Measurements from ENCODE around the gene CREM.

Gene CREM

DNA sequence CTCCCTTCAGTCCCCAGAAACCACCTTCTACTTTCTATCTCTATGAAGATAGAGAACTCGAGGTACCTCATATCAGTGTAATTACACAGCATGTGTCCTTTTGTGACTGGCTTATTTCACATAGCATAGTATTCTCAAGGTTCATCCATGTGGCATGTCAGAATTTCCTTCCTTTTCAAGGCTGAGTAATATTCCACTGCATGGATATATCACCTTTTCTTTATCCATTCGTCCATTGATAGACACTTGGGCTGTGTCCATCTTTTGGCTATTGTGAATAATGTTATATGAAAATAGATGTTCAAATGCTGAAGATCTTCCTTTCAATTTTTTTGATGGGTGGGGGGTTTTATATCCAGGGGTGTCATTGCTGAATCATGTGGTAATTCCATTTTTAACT, 117.9 kb downstream of the CREM start:
- Histone ChIP-seq H3K79me2 (ENCODE audit: insufficient read depth, low read length) (no peaks in the 10 kb centered on the region), H3K4me1 (ENCODE audit: insufficient read depth, low read length, poor library complexity, severe bottlenecking) (no peaks in the 10 kb centered on the region)

DNA sequence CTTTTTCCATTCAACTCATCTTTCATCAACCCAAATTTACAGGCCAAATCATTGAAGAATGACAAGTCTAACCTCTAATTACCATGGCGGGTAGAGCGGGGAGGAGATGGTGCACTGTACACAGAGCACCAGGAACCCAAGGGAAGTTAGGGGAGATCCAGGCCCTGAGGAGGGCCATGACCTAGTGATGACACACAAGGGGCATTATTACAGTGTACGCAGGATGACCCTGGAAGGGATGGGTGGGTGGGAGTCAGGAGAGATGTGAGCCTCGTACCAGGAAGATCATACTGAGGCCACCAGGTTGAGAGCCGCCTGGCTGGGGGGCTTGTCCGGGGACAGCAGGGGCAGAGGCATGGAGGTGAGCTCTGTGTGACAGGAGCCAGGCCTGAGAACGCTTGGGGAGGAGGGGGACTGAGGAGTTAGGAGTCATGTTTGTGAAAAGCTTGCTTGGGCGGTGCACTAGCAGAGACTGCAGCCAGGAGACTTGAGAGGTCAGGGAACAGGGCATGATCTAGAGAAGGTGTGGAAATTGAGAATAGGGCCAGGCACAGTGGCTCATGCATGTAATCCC, 120.2 kb downstream of the CREM start:
- Histone ChIP-seq H3K4me1 (ENCODE audit: insufficient read depth, low read length, poor library complexity, severe bottlenecking) (no peaks in the 10 kb centered on the region), H3K9ac (ENCODE audit: low read depth, low read length, poor library complexity, severe bottlenecking) (no peak overlapping the region), H4K20me1 (ENCODE audit: insufficient read depth, low read length, poor library complexity, severe bottlenecking) (no peaks in the 10 kb centered on the region), H3K9me3 (ENCODE audit: insufficient read depth, low read depth, low read length) (no peaks in the 10 kb centered on the region), H3K27me3 (ENCODE audit: insufficient read depth, low read length, poor library complexity, severe bottlenecking) (no peaks in the 10 kb centered on the region), H3K79me2 (ENCODE audit: insufficient read depth, low read length) (no peaks in the 10 kb centered on the region), H3K4me3 (ENCODE audit: low read length, poor library complexity, severe bottlenecking) (no peak overlapping the region), H3K36me3 (ENCODE audit: insufficient read depth, low read length) (no peaks in the 10 kb centered on the region), H3K4me2 (ENCODE audit: low read depth, low read length, poor library complexity, severe bottlenecking) (no peak overlapping the region), H3K9me2 (replicated peaks; ENCODE audit: low read depth, low read length) (no peaks in the 10 kb centered on the region), H2AFZ (ENCODE audit: low read length) (no peak overlapping the region), H3F3A (ENCODE audit: low read depth) (no peaks in the 10 kb centered on the region)
- no peak for TF ChIP-seq EZH2phosphoT487 (IDR thresholded peaks at IDR 0.05; ENCODE audit: borderline replicate concordance)
- TF ChIP-seq, protein P1, sequence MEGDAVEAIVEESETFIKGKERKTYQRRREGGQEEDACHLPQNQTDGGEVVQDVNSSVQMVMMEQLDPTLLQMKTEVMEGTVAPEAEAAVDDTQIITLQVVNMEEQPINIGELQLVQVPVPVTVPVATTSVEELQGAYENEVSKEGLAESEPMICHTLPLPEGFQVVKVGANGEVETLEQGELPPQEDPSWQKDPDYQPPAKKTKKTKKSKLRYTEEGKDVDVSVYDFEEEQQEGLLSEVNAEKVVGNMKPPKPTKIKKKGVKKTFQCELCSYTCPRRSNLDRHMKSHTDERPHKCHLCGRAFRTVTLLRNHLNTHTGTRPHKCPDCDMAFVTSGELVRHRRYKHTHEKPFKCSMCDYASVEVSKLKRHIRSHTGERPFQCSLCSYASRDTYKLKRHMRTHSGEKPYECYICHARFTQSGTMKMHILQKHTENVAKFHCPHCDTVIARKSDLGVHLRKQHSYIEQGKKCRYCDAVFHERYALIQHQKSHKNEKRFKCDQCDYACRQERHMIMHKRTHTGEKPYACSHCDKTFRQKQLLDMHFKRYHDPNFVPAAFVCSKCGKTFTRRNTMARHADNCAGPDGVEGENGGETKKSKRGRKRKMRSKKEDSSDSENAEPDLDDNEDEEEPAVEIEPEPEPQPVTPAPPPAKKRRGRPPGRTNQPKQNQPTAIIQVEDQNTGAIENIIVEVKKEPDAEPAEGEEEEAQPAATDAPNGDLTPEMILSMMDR (conservative IDR thresholded peaks at IDR 0.05; ENCODE audit: low read length) = no peak

More for the DNA sequence above, 117.9 kb downstream of the CREM start:
- Histone ChIP-seq H3K9ac (ENCODE audit: low read depth, low read length, poor library complexity, severe bottlenecking) (no peak overlapping the region), H3K4me2 (ENCODE audit: low read depth, low read length, poor library complexity, severe bottlenecking) (no peak overlapping the region), H3K36me3 (ENCODE audit: insufficient read depth, low read length) (no peaks in the 10 kb centered on the region), H3K27me3 (ENCODE audit: insufficient read depth, low read length, poor library complexity, severe bottlenecking) (no peaks in the 10 kb centered on the region), H4K20me1 (ENCODE audit: insufficient read depth, low read length, poor library complexity, severe bottlenecking) (no peaks in the 10 kb centered on the region), H3K4me3 (ENCODE audit: low read length, poor library complexity, severe bottlenecking) (no peak overlapping the region), H3K9me2 (replicated peaks; ENCODE audit: low read depth, low read length) (no peaks in the 10 kb centered on the region), H3F3A (ENCODE audit: low read depth) (no peaks in the 10 kb centered on the region), H3K9me3 (ENCODE audit: insufficient read depth, low read depth, low read length) (no peaks in the 10 kb centered on the region), H2AFZ (ENCODE audit: low read length) (no peak overlapping the region)
- no peak for TF ChIP-seq EZH2phosphoT487 (IDR thresholded peaks at IDR 0.05; ENCODE audit: borderline replicate concordance)
- TF ChIP-seq, protein P1 (conservative IDR thresholded peaks at IDR 0.05; ENCODE audit: low read length) = no peak

DNA sequence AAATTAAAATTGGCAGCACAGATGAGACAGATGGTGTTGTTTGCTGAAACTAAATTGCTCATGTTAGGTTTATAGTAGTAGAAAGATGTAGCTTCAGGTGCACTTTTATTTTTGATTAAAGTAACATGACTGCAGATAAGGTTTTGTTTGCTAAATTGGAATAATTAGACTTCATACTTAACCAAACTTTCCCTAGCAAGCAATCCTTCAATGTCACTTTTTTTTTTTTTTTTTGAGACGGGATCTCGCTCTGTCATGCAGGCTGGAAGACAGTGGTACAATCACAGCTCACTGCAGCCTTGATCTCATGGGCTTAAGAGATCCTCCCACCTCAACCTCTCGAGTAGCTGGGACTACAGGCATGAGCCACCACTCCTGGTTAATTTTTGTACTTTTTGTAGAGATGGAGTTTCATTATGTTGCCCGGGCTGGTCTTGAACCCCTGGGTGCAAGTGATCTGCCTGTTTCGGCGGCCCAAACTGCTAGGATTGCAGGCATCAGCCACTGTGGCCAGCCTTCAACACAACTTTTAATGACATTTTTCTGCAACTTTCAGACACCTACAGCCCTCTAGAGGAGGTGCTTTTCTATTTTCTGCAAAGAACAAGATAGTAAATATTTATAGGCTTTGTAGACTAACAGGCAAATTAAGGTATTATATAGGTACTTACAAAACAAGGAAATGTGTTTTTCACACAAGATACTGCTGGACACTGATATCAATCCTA, 124.9 kb downstream of the CREM start:
- Histone ChIP-seq H3K36me3 (ENCODE audit: insufficient read depth, low read length) (no peaks in the 10 kb centered on the region), H3K27me3 (ENCODE audit: insufficient read depth, low read length, poor library complexity, severe bottlenecking) (no peaks in the 10 kb centered on the region), H3K9me3 (ENCODE audit: insufficient read depth, low read depth, low read length) (no peaks in the 10 kb centered on the region), H2AFZ (ENCODE audit: low read length) (no peak overlapping the region), H4K20me1 (ENCODE audit: insufficient read depth, low read length, poor library complexity, severe bottlenecking) (no peaks in the 10 kb centered on the region), H3K9me2 (replicated peaks; ENCODE audit: low read depth, low read length) (no peaks in the 10 kb centered on the region), H3K4me3 (ENCODE audit: low read length, poor library complexity, severe bottlenecking) (no peak overlapping the region), H3K4me2 (ENCODE audit: low read depth, low read length, poor library complexity, severe bottlenecking) (no peak overlapping the region), H3K9ac (ENCODE audit: low read depth, low read length, poor library complexity, severe bottlenecking) (no peak overlapping the region), H3K79me2 (ENCODE audit: insufficient read depth, low read length) (no peaks in the 10 kb centered on the region), H3K4me1 (ENCODE audit: insufficient read depth, low read length, poor library complexity, severe bottlenecking) (no peaks in the 10 kb centered on the region), H3F3A (ENCODE audit: low read depth) (no peaks in the 10 kb centered on the region)
- TF ChIP-seq EZH2phosphoT487 (IDR thresholded peaks at IDR 0.05; ENCODE audit: borderline replicate concordance) = no peak
- TF ChIP-seq, protein P1 (conservative IDR thresholded peaks at IDR 0.05; ENCODE audit: low read length) = no peak

All from Loucy (cell line).